ENCODE measurements around the gene LEP.

GRCh38 chr7:128251337-128251736 lies 10.3 kb downstream of the LEP start:
- TF ChIP-seq FOXP1 (CRISPR knock-in tag; IDR thresholded peaks at IDR 0.05; ENCODE audit: borderline replicate concordance), result no peak
- TF ChIP-seq CTCF (IDR thresholded peaks at IDR 0.05), result no peak
- no peak for TF ChIP-seq SMAD3 (CRISPR knock-in tag; IDR thresholded peaks at IDR 0.05; ENCODE audit: borderline replicate concordance)
- no peak for TF ChIP-seq RELA (CRISPR knock-in tag; IDR thresholded peaks at IDR 0.05; ENCODE audit: borderline replicate concordance)
- TF ChIP-seq TCF7 (CRISPR knock-in tag; IDR thresholded peaks at IDR 0.05; ENCODE audit: low read depth), result no peak
- no peak for TF ChIP-seq MAX (CRISPR knock-in tag; IDR thresholded peaks at IDR 0.05)
- no peak for TF ChIP-seq SP1 (CRISPR knock-in tag; conservative IDR thresholded peaks at IDR 0.05)
- TF ChIP-seq ATF3 (CRISPR knock-in tag; conservative IDR thresholded peaks at IDR 0.05), result no peak
- TF ChIP-seq ZBTB21 (CRISPR knock-in tag; IDR thresholded peaks at IDR 0.05; ENCODE audit: borderline replicate concordance), result no peak

Data from WTC11 (cell line).